Osteocyte (in vitro differentiated cells): ENCODE data around the gene ULBP1. TPM values are rescaled to one million over a fixed set of nuclear protein-coding genes. Genes with fewer than 3 reads are reported as not detected.
"Not testable (repeated sequence)": the region's sequence is repeated elsewhere in the genome, so short reads cannot be mapped to it uniquely, and the experiment has no call there.

Experiments
- DNase-seq: peaks from one replicate; pipeline ENCODE4 v3.0.0; 2021; ENCODE audit warnings: mixed read lengths; ENCODE audit not compliant: unreplicated experiment; ENCODE audit errors: extremely low spot score
- H3K27ac Mint-ChIP-seq: one replicate; pipeline ENCODE4 v1.8.0; 2021; ENCODE audit warnings: mild to moderate bottlenecking, mixed read lengths; ENCODE audit not compliant: unreplicated experiment
- H3K27me3 Mint-ChIP-seq: one replicate; pipeline ENCODE4 v1.8.0; 2021; ENCODE audit warnings: mixed read lengths; ENCODE audit not compliant: unreplicated experiment
- H3K36me3 Mint-ChIP-seq: one replicate; pipeline ENCODE4 v1.8.0; 2021; ENCODE audit warnings: mixed read lengths; ENCODE audit not compliant: unreplicated experiment
- H3K4me1 Mint-ChIP-seq: one replicate; pipeline ENCODE4 v1.8.0; 2021; ENCODE audit warnings: mixed read lengths; ENCODE audit not compliant: unreplicated experiment
- H3K4me3 Mint-ChIP-seq: one replicate; pipeline ENCODE4 v1.8.0; 2021; ENCODE audit warnings: mild to moderate bottlenecking, moderate library complexity, mixed read lengths; ENCODE audit not compliant: unreplicated experiment
- H3K9me3 Mint-ChIP-seq: one replicate; pipeline ENCODE4 v1.8.0; 2021; ENCODE audit warnings: mixed read lengths; ENCODE audit not compliant: unreplicated experiment
- total RNA-seq: library from RNA; stranded (reverse); gene quantifications from 2 replicates; pipeline ENCODE4 v1.2.1, GENCODE V29; 2021
- TF ChIP-seq, protein P1 (sequence below): fragments of 200-600 bp; sonication (generic); IDR thresholded peaks from 2 replicates; pipeline ENCODE4 v1.5.0; 2021; ENCODE audit warnings: antibody characterized with exemption, mild to moderate bottlenecking, moderate library complexity

The ULBP1 gene
- total RNA-seq, 1 donor from 2014 or later, result 11.5 TPM

DNA sequence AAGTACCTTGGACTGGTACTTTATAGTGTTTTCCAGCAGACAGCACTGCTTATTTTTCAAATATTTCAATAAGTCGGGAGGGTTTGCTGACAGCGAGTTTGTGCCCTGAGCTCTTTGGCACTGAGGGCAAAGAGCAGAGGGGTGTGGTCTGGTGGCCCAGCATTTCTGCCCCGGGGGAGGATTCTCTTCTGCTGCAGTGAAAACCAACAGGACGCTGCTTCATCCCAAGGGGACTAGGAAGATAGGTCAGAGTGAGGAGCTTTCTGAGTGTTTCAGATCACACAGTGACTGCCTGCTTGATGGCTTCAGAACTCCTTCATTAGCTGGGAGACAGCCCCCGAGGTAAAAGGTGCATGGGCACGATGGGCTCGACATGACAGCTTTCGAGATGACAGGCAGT lies 13.3 kb upstream of the ULBP1 start:
- Mint-ChIP-seq H3K9me3 (no peaks in the 10 kb centered on the region), H3K27ac (no peak overlapping the region), H3K4me1 (peaks cover 9% of the 10 kb centered on the region), H3K27me3 (peaks cover 54% of the 10 kb centered on the region), H3K36me3 (peaks cover 2% of the 10 kb centered on the region), H3K4me3 (no peak overlapping the region)
- TF ChIP-seq, protein P1, sequence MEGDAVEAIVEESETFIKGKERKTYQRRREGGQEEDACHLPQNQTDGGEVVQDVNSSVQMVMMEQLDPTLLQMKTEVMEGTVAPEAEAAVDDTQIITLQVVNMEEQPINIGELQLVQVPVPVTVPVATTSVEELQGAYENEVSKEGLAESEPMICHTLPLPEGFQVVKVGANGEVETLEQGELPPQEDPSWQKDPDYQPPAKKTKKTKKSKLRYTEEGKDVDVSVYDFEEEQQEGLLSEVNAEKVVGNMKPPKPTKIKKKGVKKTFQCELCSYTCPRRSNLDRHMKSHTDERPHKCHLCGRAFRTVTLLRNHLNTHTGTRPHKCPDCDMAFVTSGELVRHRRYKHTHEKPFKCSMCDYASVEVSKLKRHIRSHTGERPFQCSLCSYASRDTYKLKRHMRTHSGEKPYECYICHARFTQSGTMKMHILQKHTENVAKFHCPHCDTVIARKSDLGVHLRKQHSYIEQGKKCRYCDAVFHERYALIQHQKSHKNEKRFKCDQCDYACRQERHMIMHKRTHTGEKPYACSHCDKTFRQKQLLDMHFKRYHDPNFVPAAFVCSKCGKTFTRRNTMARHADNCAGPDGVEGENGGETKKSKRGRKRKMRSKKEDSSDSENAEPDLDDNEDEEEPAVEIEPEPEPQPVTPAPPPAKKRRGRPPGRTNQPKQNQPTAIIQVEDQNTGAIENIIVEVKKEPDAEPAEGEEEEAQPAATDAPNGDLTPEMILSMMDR, result no peak
- no peak for DNase-seq

DNA sequence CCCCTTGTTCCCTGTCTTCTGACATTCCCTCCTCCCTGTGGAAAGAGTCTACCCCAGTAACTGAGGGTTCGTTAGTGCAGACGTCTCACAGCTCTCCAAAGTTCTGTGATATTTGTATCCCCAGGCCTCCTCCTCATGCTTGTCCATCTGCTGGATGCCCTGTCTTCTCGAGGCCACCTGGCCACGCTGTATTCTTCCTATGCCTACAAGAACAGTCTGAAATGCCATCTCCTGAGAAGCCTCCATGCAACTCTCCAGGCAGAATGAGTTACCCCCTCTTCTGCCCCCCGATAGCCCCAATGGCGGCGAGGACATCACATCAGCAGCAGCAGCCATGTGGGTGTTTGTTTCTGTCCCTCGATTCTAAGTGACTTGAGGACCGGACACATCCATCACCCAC lies 12.6 kb upstream of the ULBP1 start:
- no peak overlapping the region for H3K4me3 Mint-ChIP-seq
- H3K27ac Mint-ChIP-seq, result no peak overlapping the region
- H3K36me3 Mint-ChIP-seq, result peaks cover 2% of the 10 kb centered on the region
- peaks cover 9% of the 10 kb centered on the region for H3K4me1 Mint-ChIP-seq
- DNase-seq, result no peak
- peaks cover 61% of the 10 kb centered on the region for H3K27me3 Mint-ChIP-seq
- no peaks in the 10 kb centered on the region for H3K9me3 Mint-ChIP-seq
- TF ChIP-seq, protein P1, result no peak

- TF ChIP-seq, protein P1, result no peak
- Mint-ChIP-seq H3K4me3 (no peak overlapping the region), H3K27ac (no peak overlapping the region), H3K36me3 (peaks cover 2% of the 10 kb centered on the region), H3K27me3 (peaks cover 64% of the 10 kb centered on the region), H3K4me1 (peaks cover 9% of the 10 kb centered on the region), H3K9me3 (no peaks in the 10 kb centered on the region)
- DNase-seq, result no peak
Observed at GRCh38 chr6:149951626-149952025, 12.1 kb upstream of the ULBP1 start.

DNA sequence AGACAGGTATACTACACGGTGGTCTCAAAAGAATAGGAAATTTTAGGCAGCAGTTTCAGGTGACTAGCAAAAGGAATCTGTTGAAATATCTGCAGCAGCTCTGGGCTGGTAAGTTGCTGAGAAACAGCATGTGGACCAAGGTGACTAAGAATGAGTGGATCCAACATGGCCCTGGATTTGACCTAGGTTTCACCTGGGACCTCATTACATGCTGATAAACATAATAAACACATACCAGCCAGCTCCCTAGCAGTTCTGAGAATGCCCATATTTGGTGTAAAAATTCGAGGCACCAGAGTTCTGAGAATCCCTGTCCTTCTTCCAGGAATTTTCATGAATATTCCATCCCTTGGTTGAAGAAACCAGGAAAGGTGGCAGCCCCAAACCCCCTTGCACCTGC lies 10.4 kb upstream of the ULBP1 start:
- H3K27me3 Mint-ChIP-seq, result peaks cover 76% of the 10 kb centered on the region
- H3K36me3 Mint-ChIP-seq, H3K9me3 Mint-ChIP-seq, H3K4me3 Mint-ChIP-seq, DNase-seq, H3K27ac Mint-ChIP-seq, H3K4me1 Mint-ChIP-seq: not testable (repeated sequence)

DNA sequence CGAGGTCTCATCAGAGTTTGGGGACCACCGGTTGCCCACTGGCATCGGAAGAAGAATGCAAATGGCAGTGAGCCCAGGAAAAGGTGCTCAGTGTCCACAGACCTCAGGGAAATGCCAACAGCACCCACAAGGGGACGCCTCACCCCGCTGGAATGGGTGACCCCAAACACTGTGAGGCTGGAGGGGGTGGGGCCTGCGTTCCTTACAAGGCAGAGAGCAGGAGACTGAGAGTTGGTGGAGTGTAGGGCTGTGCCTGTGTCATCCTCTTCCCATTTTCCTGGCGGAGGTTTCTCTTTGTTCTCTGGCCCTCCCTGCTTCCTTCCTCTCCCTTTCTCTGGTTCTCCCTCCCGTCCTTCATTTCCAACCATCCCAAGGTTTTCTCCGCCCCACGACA lies 9.8 kb upstream of the ULBP1 start:
- not testable (repeated sequence) for H3K27ac Mint-ChIP-seq, H3K4me1 Mint-ChIP-seq, DNase-seq, H3K9me3 Mint-ChIP-seq, H3K36me3 Mint-ChIP-seq, H3K4me3 Mint-ChIP-seq
- H3K27me3 Mint-ChIP-seq, result peaks cover 77% of the 10 kb centered on the region

DNA sequence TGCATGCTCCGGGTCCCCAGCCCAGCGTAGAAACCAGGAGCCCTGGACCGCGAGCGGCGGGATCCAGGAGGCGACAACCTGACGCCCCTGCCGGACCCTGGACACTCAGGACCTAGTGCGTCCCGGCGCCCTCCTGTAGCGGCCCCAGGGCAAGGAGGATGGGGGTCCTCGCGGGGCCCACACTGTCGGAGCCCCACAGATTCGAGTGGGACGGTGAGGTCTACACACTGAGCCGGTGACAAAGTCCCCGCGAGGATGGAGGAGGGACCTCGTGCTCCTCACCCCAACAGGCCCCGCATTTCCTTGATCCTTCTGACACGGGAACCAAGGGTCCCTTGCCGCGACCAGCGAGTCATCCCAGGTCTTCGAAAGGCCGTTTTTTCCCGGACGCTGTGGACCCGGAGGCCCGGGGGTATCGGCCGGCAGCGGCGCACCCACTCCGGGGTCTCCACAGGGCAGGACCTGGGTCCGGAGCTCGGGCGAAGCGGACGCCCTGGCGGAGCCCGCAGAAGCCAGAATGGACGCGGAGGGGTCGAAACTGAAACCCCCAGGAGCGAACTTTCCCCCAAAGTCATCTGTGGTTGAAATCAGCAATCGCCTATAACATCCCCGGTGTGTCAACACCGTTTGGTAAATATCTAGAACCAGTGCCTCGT lies 9.3 kb upstream of the ULBP1 start:
- H3K27me3 Mint-ChIP-seq, result peaks cover 78% of the 10 kb centered on the region
- not testable (repeated sequence) for H3K36me3 Mint-ChIP-seq, H3K9me3 Mint-ChIP-seq, H3K4me1 Mint-ChIP-seq, H3K27ac Mint-ChIP-seq, DNase-seq
- H3K4me3 Mint-ChIP-seq, result peak overlapping the region; percentile 68

GRCh38 chr6:149954984-149955653 lies 8.6 kb upstream of the ULBP1 start:
- not testable (repeated sequence) for H3K9me3 Mint-ChIP-seq, H3K4me1 Mint-ChIP-seq, DNase-seq, H3K36me3 Mint-ChIP-seq, H3K27ac Mint-ChIP-seq
- peaks cover 77% of the 10 kb centered on the region for H3K27me3 Mint-ChIP-seq
- peak overlapping the region; percentile 68 for H3K4me3 Mint-ChIP-seq

- not testable (repeated sequence) for H3K27ac Mint-ChIP-seq, H3K36me3 Mint-ChIP-seq, H3K9me3 Mint-ChIP-seq, H3K4me3 Mint-ChIP-seq, H3K4me1 Mint-ChIP-seq, DNase-seq
- H3K27me3 Mint-ChIP-seq, result peaks cover 77% of the 10 kb centered on the region
Observed at GRCh38 chr6:149955654-149956317, 8.0 kb upstream of the ULBP1 start.

DNA sequence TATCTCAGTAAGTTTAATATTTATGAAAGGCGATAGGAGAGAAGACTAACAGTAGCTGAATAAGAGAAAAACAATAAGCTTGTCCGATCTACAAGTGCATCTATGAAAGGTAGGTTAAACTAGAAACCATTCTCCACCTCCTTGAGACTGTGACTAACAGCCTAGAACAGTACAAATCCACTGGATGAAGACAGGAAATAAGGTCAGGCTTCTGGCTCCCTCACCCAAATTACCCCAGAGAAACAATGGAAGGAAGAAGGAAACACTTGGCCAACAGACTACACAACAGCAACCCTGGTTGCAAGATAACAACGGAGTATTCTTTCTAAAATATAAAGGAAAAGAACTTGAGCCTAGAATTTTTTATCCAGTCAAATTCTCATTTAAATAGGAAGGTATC lies 5.6 kb upstream of the ULBP1 start:
- peaks cover 66% of the 10 kb centered on the region for H3K27me3 Mint-ChIP-seq
- not testable (repeated sequence) for DNase-seq, H3K36me3 Mint-ChIP-seq, H3K4me3 Mint-ChIP-seq, H3K4me1 Mint-ChIP-seq, H3K9me3 Mint-ChIP-seq, H3K27ac Mint-ChIP-seq
